Measurements from ENCODE around the gene FDXACB1.

GRCh38 chr11:111917788-111918187 lies 38.8 kb upstream of the FDXACB1 start:
- TF ChIP-seq, protein P1, sequence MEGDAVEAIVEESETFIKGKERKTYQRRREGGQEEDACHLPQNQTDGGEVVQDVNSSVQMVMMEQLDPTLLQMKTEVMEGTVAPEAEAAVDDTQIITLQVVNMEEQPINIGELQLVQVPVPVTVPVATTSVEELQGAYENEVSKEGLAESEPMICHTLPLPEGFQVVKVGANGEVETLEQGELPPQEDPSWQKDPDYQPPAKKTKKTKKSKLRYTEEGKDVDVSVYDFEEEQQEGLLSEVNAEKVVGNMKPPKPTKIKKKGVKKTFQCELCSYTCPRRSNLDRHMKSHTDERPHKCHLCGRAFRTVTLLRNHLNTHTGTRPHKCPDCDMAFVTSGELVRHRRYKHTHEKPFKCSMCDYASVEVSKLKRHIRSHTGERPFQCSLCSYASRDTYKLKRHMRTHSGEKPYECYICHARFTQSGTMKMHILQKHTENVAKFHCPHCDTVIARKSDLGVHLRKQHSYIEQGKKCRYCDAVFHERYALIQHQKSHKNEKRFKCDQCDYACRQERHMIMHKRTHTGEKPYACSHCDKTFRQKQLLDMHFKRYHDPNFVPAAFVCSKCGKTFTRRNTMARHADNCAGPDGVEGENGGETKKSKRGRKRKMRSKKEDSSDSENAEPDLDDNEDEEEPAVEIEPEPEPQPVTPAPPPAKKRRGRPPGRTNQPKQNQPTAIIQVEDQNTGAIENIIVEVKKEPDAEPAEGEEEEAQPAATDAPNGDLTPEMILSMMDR (IDR thresholded peaks at IDR 0.05; ENCODE audit: low read depth, low read length, missing input control): no peak
- TF ChIP-seq TAF1 (conservative IDR thresholded peaks at IDR 0.05) (no peak), NR2F2 (IDR thresholded peaks at IDR 0.05) (no peak)
- TF ChIP-seq, protein P2, sequence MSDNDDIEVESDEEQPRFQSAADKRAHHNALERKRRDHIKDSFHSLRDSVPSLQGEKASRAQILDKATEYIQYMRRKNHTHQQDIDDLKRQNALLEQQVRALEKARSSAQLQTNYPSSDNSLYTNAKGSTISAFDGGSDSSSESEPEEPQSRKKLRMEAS (IDR thresholded peaks at IDR 0.05): no peak

Data from liver (tissue), 3 donors.